H9 (cell line): ENCODE data around the gene ATP1A4. TPM values are rescaled to one million over a fixed set of nuclear protein-coding genes. Genes with fewer than 3 reads are reported as not detected.

Experiments used
- DNase-seq: peaks from one replicate; pipeline ENCODE4 v3.0.0-alpha.2; 2017
- H2AFZ ChIP-seq: one replicate; pipeline ENCODE4 v1.6.1; 2013; ENCODE audit warnings: mild to moderate bottlenecking, low read length, control low read depth, moderate library complexity
- H2AK5ac ChIP-seq: 2 replicates; pipeline ENCODE4 v1.6.1; 2013; ENCODE audit warnings: low read length, control low read depth, mixed read lengths; ENCODE audit not compliant: insufficient read length
- H2BK120ac ChIP-seq: one replicate; pipeline ENCODE4 v1.6.1; 2013; ENCODE audit warnings: low read depth, mild to moderate bottlenecking, low read length, control low read depth, inconsistent platforms; ENCODE audit not compliant: poor library complexity, severe bottlenecking
- H2BK12ac ChIP-seq: 2 replicates; pipeline ENCODE4 v1.6.1; 2013; ENCODE audit warnings: low read length, control low read depth, mixed read lengths, low read depth; ENCODE audit not compliant: insufficient read length
- H2BK15ac ChIP-seq: 2 replicates; pipeline ENCODE4 v1.6.1; 2013; ENCODE audit warnings: low read depth, low read length, control low read depth
- H2BK20ac ChIP-seq: one replicate; pipeline ENCODE4 v1.6.1; 2013; ENCODE audit warnings: low read depth, mild to moderate bottlenecking, low read length, control low read depth, inconsistent platforms; ENCODE audit not compliant: poor library complexity, severe bottlenecking
- H2BK5ac ChIP-seq: 2 replicates; pipeline ENCODE4 v1.6.1; 2013; ENCODE audit warnings: low read length, control low read depth, mixed read lengths; ENCODE audit not compliant: insufficient read length
- H3K14ac ChIP-seq: 2 replicates; pipeline ENCODE4 v1.6.1; 2013; ENCODE audit warnings: low read length, control low read depth; ENCODE audit not compliant: insufficient read depth
- H3K18ac ChIP-seq: 2 replicates; pipeline ENCODE4 v1.6.1; 2013; ENCODE audit warnings: low read depth, mild to moderate bottlenecking, mixed read lengths, low read length, control low read depth; ENCODE audit not compliant: insufficient read length
- H3K23ac ChIP-seq: 2 replicates; pipeline ENCODE4 v1.6.1; 2013; ENCODE audit warnings: low read length, control low read depth, mixed read lengths, low read depth; ENCODE audit not compliant: insufficient read length
- H3K23me2 ChIP-seq: 2 replicates; pipeline ENCODE4 v1.6.1; 2013; ENCODE audit warnings: low read depth, mild to moderate bottlenecking, mixed read lengths, low read length, control low read depth; ENCODE audit not compliant: insufficient read length, poor library complexity, severe bottlenecking
- H3K27ac ChIP-seq: 2 replicates; pipeline ENCODE4 v1.5.1; 2013; ENCODE audit warnings: low read length, control low read depth, mixed read lengths, low read depth; ENCODE audit not compliant: insufficient read length
- H3K27me3 ChIP-seq: 2 replicates; pipeline ENCODE4 v1.6.1; 2013; ENCODE audit warnings: low read length, control low read depth, inconsistent platforms; ENCODE audit not compliant: insufficient read depth
- H3K4ac ChIP-seq: 2 replicates; pipeline ENCODE4 v1.6.1; 2013; ENCODE audit warnings: low read depth, mild to moderate bottlenecking, control low read depth, inconsistent platforms, low read length, moderate library complexity
- H3K4me1 ChIP-seq: 2 replicates; pipeline ENCODE4 v1.6.1; 2013; ENCODE audit warnings: low read length, control low read depth, inconsistent platforms; ENCODE audit not compliant: insufficient read depth
- H3K4me2 ChIP-seq: 2 replicates; pipeline ENCODE4 v1.6.1; 2013; ENCODE audit warnings: low read length, control low read depth, mixed read lengths; ENCODE audit not compliant: insufficient read length, insufficient read depth
- H3K56ac ChIP-seq: 2 replicates; pipeline ENCODE4 v1.6.1; 2013; ENCODE audit warnings: low read depth, mild to moderate bottlenecking, mixed read lengths, low read length, control low read depth; ENCODE audit not compliant: insufficient read length
- H3K79me1 ChIP-seq: 2 replicates; pipeline ENCODE4 v1.6.1; 2013; ENCODE audit warnings: low read depth, mild to moderate bottlenecking, moderate library complexity, low read length, control low read depth, inconsistent platforms; ENCODE audit not compliant: insufficient read depth, poor library complexity, severe bottlenecking
- H3K79me2 ChIP-seq: 2 replicates; pipeline ENCODE4 v1.6.1; 2013; ENCODE audit warnings: low read length, control low read depth, inconsistent platforms; ENCODE audit not compliant: insufficient read depth
- H3K9ac ChIP-seq: 2 replicates; pipeline ENCODE4 v1.6.1; 2013; ENCODE audit warnings: low read length, control low read depth, mixed read lengths; ENCODE audit not compliant: insufficient read length; ENCODE audit errors: extremely low read depth
- H3K9me3 ChIP-seq: one replicate; pipeline ENCODE4 v1.6.1; 2013; ENCODE audit warnings: low read depth, low read length, inconsistent platforms; ENCODE audit not compliant: control insufficient read depth
- H3T11ph ChIP-seq: one replicate; pipeline ENCODE4 v1.6.1; 2013; ENCODE audit warnings: mild to moderate bottlenecking, low read length, control low read depth, inconsistent platforms
- H4K20me1 ChIP-seq: one replicate; pipeline ENCODE4 v1.6.1; 2013; ENCODE audit not compliant: control insufficient read depth, insufficient read length, insufficient read depth
- H4K5ac ChIP-seq: 2 replicates; pipeline ENCODE4 v1.6.1; 2013; ENCODE audit warnings: low read depth, mild to moderate bottlenecking, mixed read lengths, low read length, control low read depth; ENCODE audit not compliant: insufficient read length
- H4K8ac ChIP-seq: replicated peaks from 2 replicates; pipeline ENCODE4 v1.6.1; 2013; ENCODE audit warnings: low read length, control low read depth, mixed read lengths, low read depth; ENCODE audit not compliant: insufficient read length
- H4K91ac ChIP-seq: 2 replicates; pipeline ENCODE4 v1.6.1; 2013; ENCODE audit warnings: low read depth, mild to moderate bottlenecking, moderate library complexity, mixed read lengths, low read length, control low read depth; ENCODE audit not compliant: insufficient read length
- H3K27ac Mint-ChIP-seq, 3 experiments: 2 replicates in 2 of 3; 3 replicates in 1 of 3; pipeline ENCODE4 v1.8.0; 2020 to 2021; ENCODE audit warnings: mixed read lengths in 3 of 3, mild to moderate bottlenecking in 1 of 3, moderate library complexity in 1 of 3
- H3K27me3 Mint-ChIP-seq: 2 replicates; pipeline ENCODE4 v1.8.0; 2021; ENCODE audit warnings: low read depth, mild to moderate bottlenecking, moderate library complexity, mixed read lengths
- H3K36me3 Mint-ChIP-seq, 3 experiments: 2 replicates in 2 of 3; 3 replicates in 1 of 3; pipeline ENCODE4 v1.8.0; 2020 to 2021; ENCODE audit warnings: low read depth in 3 of 3, mixed read lengths in 3 of 3; ENCODE audit not compliant: insufficient read depth in 1 of 3
- H3K4me1 Mint-ChIP-seq, 2 experiments: 2 replicates each; pipeline ENCODE4 v1.8.0; 2020; ENCODE audit warnings: mixed read lengths in 2 of 2
- H3K4me3 Mint-ChIP-seq, 2 experiments: 2 replicates in 1 of 2; 3 replicates in 1 of 2; pipeline ENCODE4 v1.8.0; 2020 to 2021; ENCODE audit warnings: mild to moderate bottlenecking in 2 of 2, mixed read lengths in 2 of 2, moderate library complexity in 1 of 2
- H3K9me3 Mint-ChIP-seq, 2 experiments: 2 replicates in 1 of 2; 3 replicates in 1 of 2; pipeline ENCODE4 v1.8.0; 2020; ENCODE audit warnings: mild to moderate bottlenecking in 2 of 2, mixed read lengths in 2 of 2, moderate library complexity in 1 of 2
- CTCF ChIP-seq: fragments of 200-600 bp; sonication (generic); conservative IDR thresholded peaks from 3 replicates; pipeline ENCODE4 v1.8.0; 2021; ENCODE audit warnings: antibody characterized with exemption, mild to moderate bottlenecking
- total RNA-seq: library from RNA; stranded (reverse); gene quantifications from 2 replicates; pipeline ENCODE4 v1.2.1, GENCODE V29; 2021

ATP1A4 gene
- total RNA-seq, 1 experiment from 2014 or later, result 0.20 TPM

- peaks cover 6 to 11% of the 10 kb centered on the region in 2 experiments; a peak in 2 of 4 replicates for H3K4me1 Mint-ChIP-seq
- no peaks in the 10 kb centered on the region; a peak in 1 of 7 replicates for H3K36me3 Mint-ChIP-seq
- Histone ChIP-seq H2AK5ac (no peak overlapping the region), H4K5ac (no peak overlapping the region), H3K4me1 (peaks cover 3% of the 10 kb centered on the region; the same call in 1 of the 2 replicates), H2BK12ac (no peak overlapping the region), H4K8ac (no peak overlapping the region), H3K79me1 (no peaks in the 10 kb centered on the region), H4K91ac (no peak overlapping the region), H3T11ph (no peak overlapping the region), H3K9ac (no peak overlapping the region), H2BK20ac (no peak overlapping the region), H3K9me3 (no peaks in the 10 kb centered on the region), H3K14ac (no peak overlapping the region), H2BK5ac (no peak overlapping the region), H4K20me1 (no peaks in the 10 kb centered on the region), H3K4ac (no peak overlapping the region), H2AFZ (no peak overlapping the region), H3K27ac (no peak overlapping the region), H3K18ac (no peak overlapping the region), H2BK120ac (no peak overlapping the region), H3K23ac (no peak overlapping the region), H3K27me3 (no peaks in the 10 kb centered on the region), H3K4me2 (no peak overlapping the region), H3K79me2 (no peaks in the 10 kb centered on the region), H2BK15ac (no peak overlapping the region), H3K23me2 (no peaks in the 10 kb centered on the region), H3K56ac (no peak overlapping the region)
- no peak for DNase-seq
- no peak overlapping the region for H3K27ac Mint-ChIP-seq
- H3K9me3 Mint-ChIP-seq, result no peaks in the 10 kb centered on the region
- no peak overlapping the region for H3K4me3 Mint-ChIP-seq
- TF ChIP-seq CTCF, result no peak
- H3K27me3 Mint-ChIP-seq, result peaks cover 16% of the 10 kb centered on the region
Observed at GRCh38 chr1:160192234-160192633, 40.8 kb downstream of the ATP1A4 start.
